GM18951 (cell line): ENCODE measurements around the gene KCNIP4.

Source experiments
- POLR2A ChIP-seq: IDR thresholded peaks from 4 replicates; pipeline ENCODE4 v1.6.1; 2011; ENCODE audit warnings: mild to moderate bottlenecking; ENCODE audit not compliant: insufficient read length, insufficient read depth; ENCODE audit errors: extremely low read depth
- in situ Hi-C: fragments of 300-500 bp; cut with MboI; formaldehyde crosslinking; loops from one replicate; pipeline ENCODE4 v1.12.0; 2022; ENCODE audit warnings: low sequenced_read_pairs, mixed read lengths, inconsistent platforms; ENCODE audit not compliant: unreplicated experiment

The KCNIP4 gene

GRCh38 chr4:21415728-21416127, 532.8 kb downstream of the KCNIP4 start:
- no peak for TF ChIP-seq POLR2A
- in situ Hi-C loops: no loop called here

GRCh38 chr4:21413807-21414370, 534.7 kb downstream of the KCNIP4 start:
- in situ Hi-C loops: no loop called here
- no peak for TF ChIP-seq POLR2A

- TF ChIP-seq POLR2A: no peak
- in situ Hi-C loops: no loop called here
Measured at GRCh38 chr4:21411086-21411485, 537.5 kb downstream of the KCNIP4 start.

- in situ Hi-C loops: no loop called here
- no peak for TF ChIP-seq POLR2A
Measured at GRCh38 chr4:21410372-21410771, 538.2 kb downstream of the KCNIP4 start.

- no peak for TF ChIP-seq POLR2A
Measured at GRCh38 chr4:21387683-21388082, 560.9 kb downstream of the KCNIP4 start.

GRCh38 chr4:21386166-21386780, 562.3 kb downstream of the KCNIP4 start:
- no peak for TF ChIP-seq POLR2A

More at GRCh38 chr4:21387683-21388082, 560.9 kb downstream of the KCNIP4 start:
- in situ Hi-C loops: no loop called here

GRCh38 chr4:21385706-21386105, 562.9 kb downstream of the KCNIP4 start:
- in situ Hi-C loops: no loop called here
- no peak for TF ChIP-seq POLR2A

More at GRCh38 chr4:21386166-21386780, 562.3 kb downstream of the KCNIP4 start:
- in situ Hi-C loops: no loop called here

GRCh38 chr4:21384609-21385008, 564.0 kb downstream of the KCNIP4 start:
- in situ Hi-C loops: no loop called here
- TF ChIP-seq POLR2A: no peak

- in situ Hi-C loops: no loop called here
Measured at GRCh38 chr4:21380861-21381260, 567.7 kb downstream of the KCNIP4 start.

GRCh38 chr4:21377046-21377445, 571.5 kb downstream of the KCNIP4 start:
- no peak for TF ChIP-seq POLR2A
- in situ Hi-C loops: no loop called here

More at GRCh38 chr4:21380861-21381260, 567.7 kb downstream of the KCNIP4 start:
- no peak for TF ChIP-seq POLR2A

GRCh38 chr4:21376176-21376575, 572.4 kb downstream of the KCNIP4 start:
- in situ Hi-C loops: no loop called here
- TF ChIP-seq POLR2A: no peak

GRCh38 chr4:21374641-21375368, 573.8 kb downstream of the KCNIP4 start:
- in situ Hi-C loops: no loop called here
- TF ChIP-seq POLR2A: no peak

- no peak for TF ChIP-seq POLR2A
- in situ Hi-C loops: no loop called here
Measured at GRCh38 chr4:21367567-21367966, 581.0 kb downstream of the KCNIP4 start.

GRCh38 chr4:21366840-21367239, 581.7 kb downstream of the KCNIP4 start:
- no peak for TF ChIP-seq POLR2A
- in situ Hi-C loops: no loop called here

GRCh38 chr4:21366312-21366711, 582.3 kb downstream of the KCNIP4 start:
- TF ChIP-seq POLR2A: no peak
- in situ Hi-C loops: no loop called here
